GM23248 (cell line): Measurements from ENCODE around the gene TMEM255A.

ENCODE experiments used
- EZH2 ChIP-seq: fragments of 200-600 bp; sonication (generic); IDR thresholded peaks from 2 replicates; pipeline ENCODE4 v1.6.1; 2018; ENCODE audit warnings: antibody characterized with exemption, mild to moderate bottlenecking; ENCODE audit not compliant: insufficient read depth, poor library complexity, severe bottlenecking
- EZH2phosphoT487 ChIP-seq: fragments of 200-600 bp; sonication (generic); IDR thresholded peaks from 2 replicates; pipeline ENCODE4 v1.6.1; 2018; ENCODE audit warnings: antibody characterized with exemption, moderate library complexity, mild to moderate bottlenecking, low read depth; ENCODE audit not compliant: insufficient read depth

DNA sequence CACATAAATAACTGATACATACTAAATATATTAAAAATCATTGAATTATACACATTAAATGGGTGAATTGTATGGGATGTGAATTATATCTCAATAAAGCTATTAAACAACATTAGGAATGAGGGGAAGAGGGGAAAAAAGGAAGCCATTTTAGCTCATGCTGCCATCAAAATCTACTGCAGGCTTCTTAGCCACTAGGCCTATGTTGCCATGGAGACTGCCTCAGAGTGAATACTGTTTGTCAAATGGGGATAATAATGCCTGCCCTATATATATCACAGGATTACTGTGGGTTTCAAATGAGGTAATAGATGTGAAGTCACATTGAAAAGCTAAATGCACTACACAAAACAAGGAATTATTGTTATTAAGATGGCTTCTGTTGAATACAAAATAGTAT, 21.2 kb downstream of the TMEM255A start:
- TF ChIP-seq EZH2 (no peak), EZH2phosphoT487 (no peak)
